Esophagus muscularis mucosa (tissue), 4 donors: ENCODE measurements around the gene KLHL26. TPM values are rescaled to one million over a fixed set of nuclear protein-coding genes. Genes with fewer than 3 reads are reported as not detected.

Source experiments
- DNase-seq: peaks from one replicate; pipeline ENCODE4 v3.0.0-alpha.2; 2017; ENCODE audit errors: extremely low spot score
- H3K27ac ChIP-seq, 4 donors: fragments of 200-600 bp; sonication (generic); replicated peaks in 1 of 4; 1 replicate in 3 of 4; 2 replicates in 1 of 4; pipeline ENCODE4 v1.5.1; 2016 to 2019; ENCODE audit warnings: mild to moderate bottlenecking in 1 of 4
- H3K27me3 ChIP-seq, 4 donors: fragments of 200-600 bp; sonication (generic); one replicate each; pipeline versions ENCODE4 v1.5.1 to v1.6.0; 2016 to 2019
- H3K36me3 ChIP-seq, 4 donors: fragments of 200-600 bp; sonication (generic); one replicate each; pipeline ENCODE4 v1.5.1; 2016 to 2019
- H3K4me1 ChIP-seq, 4 donors: fragments of 200-600 bp; sonication (generic); one replicate each; pipeline ENCODE4 v1.5.1; 2016 to 2019
- H3K4me3 ChIP-seq, 4 donors: fragments of 200-600 bp; sonication (generic); 1 replicate in 2 of 4; 2 replicates in 2 of 4; pipeline ENCODE4 v1.5.1; 2016 to 2019; ENCODE audit warnings: mild to moderate bottlenecking in 4 of 4, moderate library complexity in 1 of 4
- H3K9me3 ChIP-seq, 4 donors: fragments of 200-600 bp; sonication (generic); 1 replicate in 3 of 4; 2 replicates in 1 of 4; pipeline ENCODE4 v1.5.1; 2016 to 2019
- EP300 ChIP-seq: sonication (generic); formaldehyde crosslinking; IDR thresholded peaks from one replicate; pipeline ENCODE4 v1.6.1; 2017; ENCODE audit warnings: antibody characterized with exemption
- POLR2A ChIP-seq: fragments of 450-650 bp; IDR thresholded peaks from one replicate; pipeline ENCODE4 v1.6.1; 2017; ENCODE audit warnings: antibody characterized with exemption, moderate library complexity, mild to moderate bottlenecking, low read depth
- POLR2AphosphoS5 ChIP-seq, 2 donors: sonication (generic); formaldehyde crosslinking; IDR thresholded peaks; one replicate each; pipeline ENCODE4 v1.6.1; 2017; ENCODE audit warnings: antibody characterized with exemption in 2 of 2
- WGBS: methylation state at CpG from one replicate; pipeline ENCODE4 v1.1.5; 2018; 5-methylcytosine and 5-hydroxymethylcytosine counted together
- intact Hi-C: fragments of 100-400 bp; cut with DNase I; formaldehyde crosslinking; loops from one replicate; pipeline ENCODE4 v1.15.1; 2023
- total RNA-seq, 4 donors: library from RNA; depleted of rRNA; stranded (reverse); fragments of >200 nt; gene quantifications; one replicate each; pipeline versions ENCODE4 v1.1.0 to v1.2.1, GENCODE V29; 2016
- TF ChIP-seq, protein P1 (sequence below), 3 experiments: fragments of 200-600 bp in 2 of 3; fragments of 450-650 bp in 1 of 3; sonication (generic) in 2 of 3; IDR thresholded peaks; one replicate each; pipeline ENCODE4 v1.5.1; 2017 to 2019; ENCODE audit warnings: antibody characterized with exemption in 3 of 3, mild to moderate bottlenecking in 2 of 3, moderate library complexity in 1 of 3

The KLHL26 gene
- total RNA-seq, 4 donors from 2014 or later, result 9.1 to 19.0 (median 13.5) TPM

DNA sequence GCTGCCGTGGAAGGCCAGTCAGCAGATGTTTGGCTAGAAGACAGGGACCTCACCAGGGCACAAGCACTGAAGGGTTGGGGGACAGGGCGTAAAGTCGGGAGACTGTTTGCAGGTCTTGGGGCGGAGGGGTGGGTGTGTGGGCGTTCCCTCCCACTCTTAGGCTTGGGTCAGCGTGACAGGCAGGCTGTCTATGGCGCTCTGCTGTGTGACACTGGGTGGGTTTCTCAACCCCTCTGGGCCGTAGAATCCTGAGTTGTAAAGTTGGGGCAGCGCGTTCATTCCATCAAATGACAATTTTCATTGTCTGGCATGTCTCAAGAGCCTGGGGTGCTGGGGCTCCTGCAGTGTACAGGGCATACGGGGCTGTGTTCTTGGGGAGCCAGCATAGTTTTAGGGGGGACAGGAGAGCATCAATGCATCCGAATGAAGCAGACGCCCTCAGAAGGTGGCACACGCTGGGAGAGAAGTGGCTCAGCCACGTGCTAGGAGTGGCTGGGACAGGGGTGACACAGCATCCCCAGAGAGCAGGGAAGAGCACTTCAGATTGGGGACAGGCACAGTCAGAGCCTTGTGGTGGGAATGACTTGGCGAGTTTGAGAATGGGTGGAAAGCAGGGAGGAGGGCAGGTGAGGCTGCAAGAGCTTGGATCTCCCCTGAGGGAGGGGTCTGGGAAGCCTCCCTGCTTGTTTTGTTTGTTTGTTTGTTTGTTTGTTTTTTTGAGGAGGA, 51.1 kb downstream of the KLHL26 start:
- Histone ChIP-seq H3K4me1 (peaks cover 11 to 24% (median 20%) of the 10 kb centered on the region in 4 donors), H3K36me3 (no peaks in the 10 kb centered on the region), H3K4me3 (no peak overlapping the region), H3K27ac (no peak overlapping the region), H3K27me3 (no peaks in the 10 kb centered on the region), H3K9me3 (no peaks in the 10 kb centered on the region)
- intact Hi-C loops, result loop anchor here (5.0 kb wide), 1 partner anchor 149 kb away; no protein-coding TSS in a partner anchor
- TF ChIP-seq EP300 (no peak), POLR2AphosphoS5 (IDR thresholded peaks at IDR 0.05) (no peak), POLR2A (no peak)
- TF ChIP-seq, protein P1, sequence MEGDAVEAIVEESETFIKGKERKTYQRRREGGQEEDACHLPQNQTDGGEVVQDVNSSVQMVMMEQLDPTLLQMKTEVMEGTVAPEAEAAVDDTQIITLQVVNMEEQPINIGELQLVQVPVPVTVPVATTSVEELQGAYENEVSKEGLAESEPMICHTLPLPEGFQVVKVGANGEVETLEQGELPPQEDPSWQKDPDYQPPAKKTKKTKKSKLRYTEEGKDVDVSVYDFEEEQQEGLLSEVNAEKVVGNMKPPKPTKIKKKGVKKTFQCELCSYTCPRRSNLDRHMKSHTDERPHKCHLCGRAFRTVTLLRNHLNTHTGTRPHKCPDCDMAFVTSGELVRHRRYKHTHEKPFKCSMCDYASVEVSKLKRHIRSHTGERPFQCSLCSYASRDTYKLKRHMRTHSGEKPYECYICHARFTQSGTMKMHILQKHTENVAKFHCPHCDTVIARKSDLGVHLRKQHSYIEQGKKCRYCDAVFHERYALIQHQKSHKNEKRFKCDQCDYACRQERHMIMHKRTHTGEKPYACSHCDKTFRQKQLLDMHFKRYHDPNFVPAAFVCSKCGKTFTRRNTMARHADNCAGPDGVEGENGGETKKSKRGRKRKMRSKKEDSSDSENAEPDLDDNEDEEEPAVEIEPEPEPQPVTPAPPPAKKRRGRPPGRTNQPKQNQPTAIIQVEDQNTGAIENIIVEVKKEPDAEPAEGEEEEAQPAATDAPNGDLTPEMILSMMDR (IDR thresholded peaks at IDR 0.05), result no peak
- no peak for DNase-seq
- 94% methylated on average over 13 of the region's 16 CpGs for WGBS

DNA sequence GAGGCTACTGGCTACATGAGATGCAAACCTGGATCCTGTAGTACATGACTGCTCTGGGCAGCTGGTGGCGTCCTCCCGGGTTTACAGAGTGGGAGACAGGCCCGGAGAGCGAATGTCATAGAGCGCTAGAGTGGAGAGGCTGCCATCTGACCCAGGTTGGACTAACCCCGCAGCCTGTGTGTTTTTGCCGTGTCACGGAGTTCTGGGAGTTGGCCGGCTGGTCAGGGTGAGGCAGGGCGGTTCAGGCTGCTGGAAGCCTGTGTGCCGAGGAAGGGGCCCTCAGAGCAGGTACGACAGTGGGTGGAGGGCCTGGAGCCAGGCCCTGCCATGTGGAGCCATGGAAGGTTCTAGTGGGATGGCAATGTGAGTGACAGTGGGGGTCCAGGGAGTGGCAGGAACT, 59.2 kb downstream of the KLHL26 start:
- no peak overlapping the region for H3K27ac ChIP-seq
- no peak overlapping the region for H3K4me3 ChIP-seq
- intact Hi-C loops, result no loop called here
- no peaks in the 10 kb centered on the region for H3K9me3 ChIP-seq
- no peaks in the 10 kb centered on the region for H3K36me3 ChIP-seq
- H3K4me1 ChIP-seq, result peaks cover 8 to 35% (median 22%) of the 10 kb centered on the region in 4 donors
- DNase-seq, result no peak
- no peak for TF ChIP-seq POLR2AphosphoS5 (IDR thresholded peaks at IDR 0.05)
- TF ChIP-seq, protein P1 (IDR thresholded peaks at IDR 0.05), result no peak
- no peak for TF ChIP-seq EP300
- no peak for TF ChIP-seq POLR2A
- WGBS, result 94% methylated on average over 12 of the region's 12 CpGs
- no peaks in the 10 kb centered on the region for H3K27me3 ChIP-seq

DNA sequence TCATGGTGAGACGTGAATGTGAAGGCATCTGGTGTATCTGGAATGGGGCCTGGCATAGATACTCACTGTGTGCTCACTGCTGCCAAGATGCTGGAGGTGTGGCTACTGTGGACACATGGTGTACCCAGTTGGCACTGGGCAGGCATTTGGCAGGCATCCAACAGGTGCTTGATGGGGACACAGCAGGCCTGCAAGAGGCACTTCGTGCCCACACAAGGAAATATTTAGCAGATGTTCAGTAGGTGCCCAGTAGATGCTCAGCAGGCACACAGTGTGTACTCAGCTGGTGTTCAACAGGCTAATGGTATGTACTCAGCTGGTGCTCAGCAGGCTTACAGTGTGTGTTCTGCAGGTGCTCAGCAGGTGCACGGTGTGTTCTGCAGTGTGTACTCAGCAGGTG, 60.9 kb downstream of the KLHL26 start:
- 71% methylated on average over 2 of the region's 3 CpGs for WGBS
- no peak for DNase-seq
- H3K27me3 ChIP-seq, result no peaks in the 10 kb centered on the region
- H3K27ac ChIP-seq, result no peak overlapping the region
- H3K9me3 ChIP-seq, result no peaks in the 10 kb centered on the region
- TF ChIP-seq POLR2A, result no peak
- TF ChIP-seq POLR2AphosphoS5 (IDR thresholded peaks at IDR 0.05), result no peak
- TF ChIP-seq EP300, result no peak
- TF ChIP-seq, protein P1 (IDR thresholded peaks at IDR 0.05), result no peak
- peaks cover 14 to 42% (median 28%) of the 10 kb centered on the region in 4 donors for H3K4me1 ChIP-seq
- intact Hi-C loops, result no loop called here
- no peaks in the 10 kb centered on the region for H3K36me3 ChIP-seq
- no peak overlapping the region for H3K4me3 ChIP-seq

DNA sequence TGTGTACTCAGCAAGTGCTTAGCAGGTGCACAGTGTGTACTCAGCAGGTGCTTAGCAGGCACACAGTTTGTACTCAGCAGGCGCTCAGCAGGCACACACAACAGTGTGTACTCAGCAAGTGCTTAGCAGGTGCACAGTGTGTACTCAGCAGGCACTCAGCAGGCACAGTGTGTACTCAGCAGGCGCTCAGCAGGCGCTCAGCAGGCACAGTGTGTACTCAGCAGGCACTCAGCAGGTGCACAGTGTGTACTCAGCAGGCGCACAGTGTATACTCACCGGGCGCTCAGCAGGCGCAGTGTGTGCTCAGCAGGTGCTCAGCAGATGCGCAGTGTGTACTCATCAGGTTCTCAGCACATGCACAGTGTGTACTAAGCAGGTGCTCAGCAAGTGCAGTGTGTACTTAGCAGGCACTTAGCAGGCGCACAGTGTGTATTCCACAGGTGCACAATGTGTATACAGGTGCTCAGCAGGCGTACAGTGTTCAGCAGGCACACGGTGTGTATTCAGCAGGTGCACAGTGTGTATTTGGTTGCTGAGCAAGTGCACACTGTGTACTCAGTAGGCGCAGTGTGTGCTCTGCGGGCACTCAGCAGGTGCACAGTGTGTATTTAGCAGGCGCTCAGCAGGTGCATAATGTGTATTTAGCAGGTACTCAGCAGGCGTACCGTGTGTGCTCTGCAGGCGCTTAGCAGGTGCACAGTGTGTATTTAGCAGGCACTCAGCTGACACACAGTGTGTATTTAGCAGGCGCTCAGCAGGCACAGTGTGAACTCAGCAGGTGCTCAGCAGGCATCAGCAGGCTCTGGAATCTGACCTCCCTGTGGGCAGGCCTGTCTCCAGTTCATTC, 61.7 kb downstream of the KLHL26 start:
- H3K4me3 ChIP-seq, result no peak overlapping the region
- 100% methylated on average over 3 of the region's 18 CpGs for WGBS
- H3K4me1 ChIP-seq, result peaks cover 14 to 42% (median 28%) of the 10 kb centered on the region in 4 donors
- H3K27me3 ChIP-seq, result no peaks in the 10 kb centered on the region
- no peak for TF ChIP-seq POLR2A
- no peak for TF ChIP-seq POLR2AphosphoS5 (IDR thresholded peaks at IDR 0.05)
- no peak for TF ChIP-seq EP300
- TF ChIP-seq, protein P1 (IDR thresholded peaks at IDR 0.05), result no peak
- no peak overlapping the region for H3K27ac ChIP-seq
- no peaks in the 10 kb centered on the region for H3K36me3 ChIP-seq
- DNase-seq, result no peak
- no peaks in the 10 kb centered on the region for H3K9me3 ChIP-seq
- intact Hi-C loops, result no loop called here
